Fibroblast of pulmonary artery (primary cell): ENCODE results near the gene MORC2.

ENCODE experiments used
- DNase-seq: peaks from one replicate; pipeline ENCODE4 v3.0.0-alpha.2; 2010; ENCODE audit warnings: low read depth
- H3K4me3 ChIP-seq: replicated peaks from 2 replicates; pipeline ENCODE4 v1.5.1; 2011; ENCODE audit warnings: low read depth, mild to moderate bottlenecking, control low read depth, low read length, moderate library complexity
- CTCF ChIP-seq: IDR thresholded peaks from 2 replicates; pipeline ENCODE4 v1.5.1; 2011; ENCODE audit warnings: mild to moderate bottlenecking, control low read depth, low read length, inconsistent platforms; ENCODE audit errors: missing control alignments

Gene MORC2

DNA sequence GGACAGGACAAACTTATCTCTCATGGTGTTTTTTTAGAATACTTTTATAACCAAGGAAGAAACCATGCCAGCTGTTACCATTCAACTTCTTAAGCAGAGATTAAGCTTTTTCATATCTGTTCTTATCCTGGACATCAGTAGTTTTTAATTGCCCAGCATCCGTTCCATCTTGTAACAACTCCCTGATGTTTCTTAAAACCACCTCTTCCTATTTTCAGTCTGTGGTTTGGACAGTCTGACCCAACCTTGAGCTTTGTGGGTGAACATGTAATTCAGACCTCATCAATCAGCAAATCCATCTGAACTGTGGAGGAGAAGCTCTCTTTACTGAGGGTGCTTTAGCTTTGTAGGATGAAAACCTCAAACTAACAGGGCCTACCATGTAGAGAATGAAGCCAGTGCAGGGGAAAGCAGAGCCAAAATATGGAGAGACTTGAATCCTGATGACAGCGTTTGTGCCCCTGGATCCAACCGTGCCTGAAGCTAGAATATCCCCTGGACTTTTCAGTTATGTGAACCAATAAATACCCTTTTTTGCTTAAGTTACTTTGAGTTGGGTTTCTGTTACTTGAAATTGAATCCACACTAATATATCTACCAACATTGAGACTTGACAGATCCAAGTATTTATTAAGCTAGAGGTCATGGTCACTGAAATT lies 9.9 kb upstream of the MORC2 start:
- H3K4me3 ChIP-seq: no peak overlapping the region
- no peak for TF ChIP-seq CTCF
- no peak for DNase-seq

- no peak for DNase-seq
- no peak for TF ChIP-seq CTCF
- peak overlapping the region; percentile 85 for H3K4me3 ChIP-seq
These were observed 1.8 kb upstream of the MORC2 start for GRCh38 chr22:30970356-30970746.

GRCh38 chr22:30969532-30970355 lies 1.2 kb upstream of the MORC2 start:
- TF ChIP-seq CTCF: peak; percentile 10
- peak overlapping the region; percentile 85 for H3K4me3 ChIP-seq
- peak; percentile 54 for DNase-seq

DNA sequence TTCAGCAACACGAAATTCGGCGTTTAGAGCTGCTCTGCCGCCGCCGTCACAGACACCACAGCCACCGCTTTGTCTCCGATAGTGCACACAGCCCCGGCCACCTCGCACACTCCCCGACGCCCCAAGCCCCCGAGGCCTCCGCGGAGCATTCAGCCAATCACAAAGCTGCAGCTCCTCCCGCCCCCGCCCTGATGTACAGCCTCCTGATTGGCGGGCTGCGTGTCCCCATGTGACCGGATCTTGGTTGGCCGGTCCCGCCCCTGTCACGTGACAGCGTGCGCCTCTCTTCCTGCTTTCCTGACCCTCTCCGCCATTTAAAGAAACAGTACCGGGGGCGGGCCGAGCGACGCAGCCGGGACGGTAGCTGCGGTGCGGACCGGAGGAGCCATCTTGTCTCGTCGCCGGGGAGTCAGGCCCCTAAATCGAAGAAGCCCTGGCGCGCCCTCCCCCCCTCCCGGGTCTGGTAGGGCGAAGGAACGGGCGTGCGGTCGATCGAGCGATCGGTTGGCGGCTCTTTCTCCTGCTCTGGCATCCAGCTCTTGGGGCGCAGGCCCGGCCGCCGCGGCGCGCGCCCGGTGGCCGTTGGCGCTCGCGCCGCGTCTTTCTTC lies 454 bp upstream of the MORC2 start, which contains the start of gene TUG1:
Gene TUG1, plus strand, starts transcription at position 342 of the 608 bp plus-strand sequence.
- DNase-seq: peak; percentile 99
- no peak for TF ChIP-seq CTCF
- peak within 1 kb of the TSS; percentile 85 for H3K4me3 ChIP-seq

DNA sequence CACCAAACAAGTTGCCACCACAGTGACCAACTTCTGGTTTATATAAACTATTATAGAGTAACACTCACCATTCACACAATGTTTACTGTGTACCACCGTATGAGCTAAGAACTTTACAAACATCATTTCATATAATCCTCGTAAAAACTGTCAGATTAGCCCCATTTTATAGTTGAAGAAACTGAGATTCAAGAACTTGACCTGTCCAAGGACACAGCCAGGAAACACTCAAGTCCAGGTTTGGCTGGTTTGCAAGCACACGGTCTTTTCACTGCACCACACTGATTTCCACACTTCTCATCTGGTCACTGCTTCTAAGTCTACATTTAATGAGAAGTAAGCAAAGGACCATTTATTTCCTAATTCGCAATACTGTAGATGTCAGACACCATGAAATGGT lies 3.7 kb downstream of the MORC2 start:
- H3K4me3 ChIP-seq: no peak overlapping the region
- TF ChIP-seq CTCF: no peak
- DNase-seq: no peak

DNA sequence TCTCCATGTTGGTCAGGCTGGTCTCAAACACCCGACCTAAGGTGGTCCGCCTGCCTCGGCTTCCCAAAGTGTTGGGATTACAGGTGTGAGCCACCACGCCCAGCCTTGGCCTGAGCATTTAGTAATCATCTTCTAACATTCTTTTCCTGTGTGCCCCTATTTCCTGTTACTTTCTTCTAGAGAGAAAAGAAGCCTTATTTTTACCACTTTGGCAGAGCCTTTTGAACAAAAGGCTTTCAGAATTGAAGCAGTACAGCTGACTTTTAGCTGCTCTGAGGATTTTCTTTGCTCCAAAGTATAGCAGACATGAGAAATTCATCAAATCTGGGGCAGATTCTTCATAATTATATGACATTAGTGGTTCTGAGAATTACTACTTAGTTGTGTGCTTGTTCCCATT lies 13.4 kb downstream of the MORC2 start:
- DNase-seq: no peak
- H3K4me3 ChIP-seq: no peak overlapping the region

More for the DNA sequence above, 13.4 kb downstream of the MORC2 start:
- TF ChIP-seq CTCF: no peak
